ENCODE data around the gene KCNJ6.

The KCNJ6 gene

DNA sequence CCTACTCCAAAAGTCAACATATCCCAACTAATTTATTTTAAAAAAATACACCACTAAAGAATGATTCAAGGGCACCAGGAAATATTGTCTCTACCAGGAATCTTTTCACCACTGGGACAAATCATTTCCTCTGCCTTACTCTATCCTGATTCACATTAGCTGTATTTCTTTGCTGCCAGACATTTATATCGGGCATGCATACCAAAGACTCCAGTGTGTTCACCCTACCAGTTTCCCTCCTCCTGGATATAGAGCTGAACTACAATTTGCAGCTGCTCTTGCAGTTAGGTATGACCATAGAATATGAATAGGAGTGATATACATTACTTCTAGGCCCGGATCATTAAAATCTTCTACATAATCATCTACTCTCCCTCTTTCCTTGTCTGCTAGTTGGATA, 7.6 kb downstream of the KCNJ6 start:
- H3K9me3 ChIP-seq (ENCODE audit: control insufficient read depth in 1 of 2, low read length in 2 of 2): no peaks in the 10 kb centered on the region

DNA sequence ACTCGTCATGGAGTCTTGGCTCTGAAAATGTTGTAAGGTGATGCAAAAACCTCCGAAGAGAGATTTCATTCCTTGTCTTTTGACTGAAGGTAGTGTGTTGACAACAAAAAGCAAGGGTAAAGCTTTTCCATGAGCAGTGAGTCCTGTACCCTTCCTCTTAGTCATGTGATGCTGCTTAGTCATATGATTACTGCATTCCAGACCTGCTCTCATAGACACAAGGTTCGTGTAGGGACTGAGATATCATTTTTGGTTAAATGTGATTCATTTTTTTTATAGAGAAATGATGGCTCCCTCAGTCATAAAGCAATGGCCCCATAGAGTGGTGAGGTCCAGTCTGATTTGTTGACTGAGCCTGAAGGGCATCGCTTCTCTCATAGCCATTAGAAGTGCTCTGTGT, 9.2 kb downstream of the KCNJ6 start:
- no peaks in the 10 kb centered on the region for H3K4me1 ChIP-seq (ENCODE audit: control insufficient read depth in 1 of 2, insufficient read depth in 2 of 2, low read length in 2 of 2)
- H3K4me3 ChIP-seq (ENCODE audit: low read depth in 1 of 2, low read length in 2 of 2): no peak overlapping the region
- H3K36me3 ChIP-seq (ENCODE audit: control insufficient read depth in 1 of 2, insufficient read depth in 2 of 2, low read length in 2 of 2): no peaks in the 10 kb centered on the region
- H3K27ac ChIP-seq (ENCODE audit: low read depth, low read length): no peak overlapping the region
- no peaks in the 10 kb centered on the region for H3K27me3 ChIP-seq (ENCODE audit: control insufficient read depth in 1 of 2, insufficient read depth in 2 of 2, low read length in 2 of 2)
- no peaks in the 10 kb centered on the region for H3K9me3 ChIP-seq (ENCODE audit: control insufficient read depth in 1 of 2, low read length in 2 of 2)
- H3K9ac ChIP-seq (ENCODE audit: low read depth in 1 of 2, low read length in 2 of 2): no peak overlapping the region

More for the DNA sequence above, 7.6 kb downstream of the KCNJ6 start:
- Histone ChIP-seq H3K36me3 (ENCODE audit: control insufficient read depth in 1 of 2, insufficient read depth in 2 of 2, low read length in 2 of 2) (no peaks in the 10 kb centered on the region), H3K27ac (ENCODE audit: low read depth, low read length) (no peak overlapping the region), H3K27me3 (ENCODE audit: control insufficient read depth in 1 of 2, insufficient read depth in 2 of 2, low read length in 2 of 2) (no peaks in the 10 kb centered on the region), H3K4me1 (ENCODE audit: control insufficient read depth in 1 of 2, insufficient read depth in 2 of 2, low read length in 2 of 2) (no peaks in the 10 kb centered on the region), H3K4me3 (ENCODE audit: low read depth in 1 of 2, low read length in 2 of 2) (no peak overlapping the region), H3K9ac (ENCODE audit: low read depth in 1 of 2, low read length in 2 of 2) (no peak overlapping the region)

DNA sequence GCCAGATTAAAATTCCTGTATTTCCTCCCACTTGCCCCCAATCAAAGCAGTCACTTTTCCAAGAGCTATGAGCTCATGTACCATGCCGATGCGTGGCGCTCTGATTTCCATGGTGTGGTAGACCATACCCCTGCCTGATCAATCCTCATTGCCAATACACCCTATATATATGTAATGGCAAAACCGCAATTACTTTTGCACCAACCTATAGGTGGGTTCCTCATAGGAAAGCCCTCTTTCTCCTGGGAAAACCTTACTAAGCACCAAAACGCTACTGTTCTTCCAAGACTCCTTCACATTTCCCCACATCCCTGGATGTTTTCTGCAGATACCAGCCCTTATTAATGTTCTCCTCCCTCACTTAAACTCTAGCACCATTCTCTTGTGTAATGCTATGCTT, 11.0 kb downstream of the KCNJ6 start:
- H3K4me1 ChIP-seq (ENCODE audit: control insufficient read depth in 1 of 2, insufficient read depth in 2 of 2, low read length in 2 of 2): no peaks in the 10 kb centered on the region

DNA sequence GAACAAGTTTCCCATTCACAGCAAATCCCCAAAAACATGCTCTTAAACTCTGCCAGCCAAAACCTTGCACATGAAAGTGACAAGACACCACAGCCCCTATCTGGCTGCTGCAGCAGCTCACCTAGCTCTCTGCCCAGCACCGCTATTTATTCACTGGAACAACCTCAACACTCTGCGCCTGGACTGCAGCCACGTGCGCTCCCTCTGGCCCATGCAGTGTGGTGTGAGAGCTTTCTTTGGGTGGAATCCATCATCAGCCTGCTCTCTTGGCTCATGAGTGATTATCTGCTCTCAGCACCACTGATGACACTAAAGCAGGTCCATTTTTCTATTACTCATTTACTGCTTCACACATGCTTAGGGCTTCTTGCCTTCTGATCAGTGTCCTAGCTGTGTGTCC, 11.4 kb downstream of the KCNJ6 start:
- H3K9me3 ChIP-seq (ENCODE audit: control insufficient read depth in 1 of 2, low read length in 2 of 2): no peaks in the 10 kb centered on the region
- H3K27me3 ChIP-seq (ENCODE audit: control insufficient read depth in 1 of 2, insufficient read depth in 2 of 2, low read length in 2 of 2): no peaks in the 10 kb centered on the region
- H3K4me1 ChIP-seq (ENCODE audit: control insufficient read depth in 1 of 2, insufficient read depth in 2 of 2, low read length in 2 of 2): no peaks in the 10 kb centered on the region
- H3K36me3 ChIP-seq (ENCODE audit: control insufficient read depth in 1 of 2, insufficient read depth in 2 of 2, low read length in 2 of 2): no peaks in the 10 kb centered on the region
- H3K4me3 ChIP-seq (ENCODE audit: low read depth in 1 of 2, low read length in 2 of 2): no peak overlapping the region
- H3K27ac ChIP-seq (ENCODE audit: low read depth, low read length): no peak overlapping the region
- H3K9ac ChIP-seq (ENCODE audit: low read depth in 1 of 2, low read length in 2 of 2): no peak overlapping the region

More for the DNA sequence above, 11.0 kb downstream of the KCNJ6 start:
- Histone ChIP-seq H3K27ac (ENCODE audit: low read depth, low read length) (no peak overlapping the region), H3K4me3 (ENCODE audit: low read depth in 1 of 2, low read length in 2 of 2) (no peak overlapping the region), H3K9ac (ENCODE audit: low read depth in 1 of 2, low read length in 2 of 2) (no peak overlapping the region), H3K27me3 (ENCODE audit: control insufficient read depth in 1 of 2, insufficient read depth in 2 of 2, low read length in 2 of 2) (no peaks in the 10 kb centered on the region), H3K36me3 (ENCODE audit: control insufficient read depth in 1 of 2, insufficient read depth in 2 of 2, low read length in 2 of 2) (no peaks in the 10 kb centered on the region), H3K9me3 (ENCODE audit: control insufficient read depth in 1 of 2, low read length in 2 of 2) (no peaks in the 10 kb centered on the region)

DNA sequence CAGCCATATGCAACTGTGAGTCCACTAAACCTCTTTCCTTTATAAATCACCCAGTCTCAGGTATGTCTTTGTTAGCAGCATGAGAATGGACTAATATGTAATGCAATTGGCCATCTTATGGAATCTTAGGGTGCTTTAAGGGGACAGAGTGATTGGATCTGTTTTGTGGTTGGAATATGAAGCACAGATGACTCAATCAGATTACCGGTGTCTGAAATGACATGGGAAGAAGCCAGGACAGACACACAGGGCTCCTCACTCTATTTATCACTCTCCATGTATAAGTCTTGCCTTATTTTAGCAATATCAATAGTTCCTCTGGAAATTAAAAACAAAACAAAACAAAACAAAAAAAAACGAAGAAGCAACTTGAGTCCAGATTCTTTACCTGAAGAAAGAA, 12.9 kb downstream of the KCNJ6 start:
- no peaks in the 10 kb centered on the region for H3K4me1 ChIP-seq (ENCODE audit: control insufficient read depth in 1 of 2, insufficient read depth in 2 of 2, low read length in 2 of 2)
- no peaks in the 10 kb centered on the region for H3K27me3 ChIP-seq (ENCODE audit: control insufficient read depth in 1 of 2, insufficient read depth in 2 of 2, low read length in 2 of 2)
- H3K9me3 ChIP-seq (ENCODE audit: control insufficient read depth in 1 of 2, low read length in 2 of 2): no peaks in the 10 kb centered on the region
- no peaks in the 10 kb centered on the region for H3K36me3 ChIP-seq (ENCODE audit: control insufficient read depth in 1 of 2, insufficient read depth in 2 of 2, low read length in 2 of 2)
- H3K27ac ChIP-seq (ENCODE audit: low read depth, low read length): no peak overlapping the region
- H3K4me3 ChIP-seq (ENCODE audit: low read depth in 1 of 2, low read length in 2 of 2): no peak overlapping the region
- no peak overlapping the region for H3K9ac ChIP-seq (ENCODE audit: low read depth in 1 of 2, low read length in 2 of 2)

DNA sequence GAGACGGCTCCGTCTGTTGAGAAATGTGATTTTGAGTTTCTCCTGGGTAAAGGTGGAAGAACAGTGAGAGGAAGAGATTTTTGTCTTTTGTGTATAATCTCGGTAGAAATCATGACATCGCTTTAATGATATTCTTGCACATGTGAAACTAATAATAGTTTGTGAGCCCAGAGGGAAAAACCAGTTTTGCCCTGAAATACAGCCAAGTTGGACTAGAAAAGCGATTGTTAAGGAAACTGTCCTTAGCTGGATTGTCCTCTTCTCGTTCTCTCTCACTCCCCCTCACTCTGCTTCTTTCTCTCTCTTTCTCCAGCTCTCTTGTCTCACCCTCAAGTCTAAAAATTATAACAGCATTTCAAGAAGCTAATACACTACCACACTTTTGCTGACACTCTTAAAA, 17.1 kb downstream of the KCNJ6 start:
- Histone ChIP-seq H3K27me3 (ENCODE audit: control insufficient read depth in 1 of 2, insufficient read depth in 2 of 2, low read length in 2 of 2) (no peaks in the 10 kb centered on the region), H3K4me1 (ENCODE audit: control insufficient read depth in 1 of 2, insufficient read depth in 2 of 2, low read length in 2 of 2) (no peaks in the 10 kb centered on the region), H3K27ac (ENCODE audit: low read depth, low read length) (no peak overlapping the region), H3K9ac (ENCODE audit: low read depth in 1 of 2, low read length in 2 of 2) (no peak overlapping the region), H3K9me3 (ENCODE audit: control insufficient read depth in 1 of 2, low read length in 2 of 2) (no peaks in the 10 kb centered on the region), H3K36me3 (ENCODE audit: control insufficient read depth in 1 of 2, insufficient read depth in 2 of 2, low read length in 2 of 2) (no peaks in the 10 kb centered on the region), H3K4me3 (ENCODE audit: low read depth in 1 of 2, low read length in 2 of 2) (no peak overlapping the region)

DNA sequence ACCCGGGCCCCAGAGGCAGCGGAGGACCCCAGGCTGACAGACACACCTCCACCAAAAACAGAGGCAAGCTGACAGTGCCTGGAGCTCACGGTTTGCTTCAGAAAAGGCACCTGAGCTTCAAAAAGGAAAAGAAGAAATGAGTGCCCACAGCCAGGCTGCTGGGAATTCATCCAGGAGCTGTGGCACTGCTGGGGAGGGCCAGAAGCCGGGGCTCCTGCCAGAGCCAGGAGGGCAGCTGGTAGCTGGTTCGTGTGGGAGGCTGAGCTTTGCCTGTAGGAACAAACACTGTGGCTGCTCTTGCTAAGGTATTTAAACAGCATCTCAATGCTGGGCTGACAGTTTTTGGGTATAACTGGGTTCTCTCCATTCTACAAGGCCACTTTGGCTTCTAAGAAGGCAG, 19.5 kb downstream of the KCNJ6 start:
- no peak overlapping the region for H3K27ac ChIP-seq (ENCODE audit: low read depth, low read length)
- H3K9me3 ChIP-seq (ENCODE audit: control insufficient read depth in 1 of 2, low read length in 2 of 2): no peaks in the 10 kb centered on the region
- H3K27me3 ChIP-seq (ENCODE audit: control insufficient read depth in 1 of 2, insufficient read depth in 2 of 2, low read length in 2 of 2): no peaks in the 10 kb centered on the region
- no peak overlapping the region for H3K4me3 ChIP-seq (ENCODE audit: low read depth in 1 of 2, low read length in 2 of 2)
- H3K9ac ChIP-seq (ENCODE audit: low read depth in 1 of 2, low read length in 2 of 2): no peak overlapping the region
- no peaks in the 10 kb centered on the region for H3K36me3 ChIP-seq (ENCODE audit: control insufficient read depth in 1 of 2, insufficient read depth in 2 of 2, low read length in 2 of 2)
- no peaks in the 10 kb centered on the region for H3K4me1 ChIP-seq (ENCODE audit: control insufficient read depth in 1 of 2, insufficient read depth in 2 of 2, low read length in 2 of 2)

DNA sequence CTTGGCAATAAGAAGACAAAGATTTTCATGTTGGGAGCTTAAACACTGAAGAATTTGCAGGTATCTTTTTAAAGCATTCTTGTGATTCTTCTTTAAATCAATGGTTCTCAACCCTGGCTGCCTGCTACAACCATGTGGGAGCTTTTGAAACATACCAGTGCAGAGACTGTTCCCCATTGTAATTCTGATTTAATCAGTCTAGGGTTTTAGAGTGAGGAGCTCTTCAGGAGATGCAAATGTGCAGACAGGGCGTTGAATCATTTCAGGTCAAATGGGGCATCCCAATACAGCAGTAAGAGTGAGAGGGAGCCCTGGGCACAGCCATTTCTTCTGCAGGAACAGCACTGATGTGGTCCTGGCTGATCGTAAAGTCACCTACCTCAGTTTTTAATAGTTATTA, 24.3 kb downstream of the KCNJ6 start:
- H3K9ac ChIP-seq (ENCODE audit: low read depth in 1 of 2, low read length in 2 of 2): no peak overlapping the region
- no peaks in the 10 kb centered on the region for H3K27me3 ChIP-seq (ENCODE audit: control insufficient read depth in 1 of 2, insufficient read depth in 2 of 2, low read length in 2 of 2)
- H3K4me1 ChIP-seq (ENCODE audit: control insufficient read depth in 1 of 2, insufficient read depth in 2 of 2, low read length in 2 of 2): no peaks in the 10 kb centered on the region
- no peak overlapping the region for H3K27ac ChIP-seq (ENCODE audit: low read depth, low read length)
- no peaks in the 10 kb centered on the region for H3K9me3 ChIP-seq (ENCODE audit: control insufficient read depth in 1 of 2, low read length in 2 of 2)
- no peak overlapping the region for H3K4me3 ChIP-seq (ENCODE audit: low read depth in 1 of 2, low read length in 2 of 2)
- no peaks in the 10 kb centered on the region for H3K36me3 ChIP-seq (ENCODE audit: control insufficient read depth in 1 of 2, insufficient read depth in 2 of 2, low read length in 2 of 2)

DNA sequence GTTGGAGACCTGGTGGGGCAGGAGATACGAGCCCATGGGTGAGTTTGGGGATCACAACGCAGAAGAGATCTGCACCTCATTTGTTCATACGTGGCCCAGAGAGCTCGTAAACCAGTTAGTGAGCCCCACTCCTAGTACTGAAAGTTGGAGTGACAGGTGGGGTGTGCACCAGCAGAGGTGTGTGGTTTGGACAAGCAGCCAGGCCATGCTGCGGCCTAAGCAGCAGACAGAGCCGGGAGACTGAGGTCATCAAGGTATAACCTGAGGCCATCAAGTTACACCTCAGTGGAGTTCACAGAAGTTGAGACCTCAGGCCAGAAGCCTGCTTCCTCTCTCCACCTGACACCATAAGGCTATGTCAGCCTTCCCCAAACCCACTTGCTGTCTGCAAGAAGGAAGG, 27.6 kb downstream of the KCNJ6 start:
- no peak overlapping the region for H3K9ac ChIP-seq (ENCODE audit: low read depth in 1 of 2, low read length in 2 of 2)
- H3K9me3 ChIP-seq (ENCODE audit: control insufficient read depth in 1 of 2, low read length in 2 of 2): no peaks in the 10 kb centered on the region
- H3K27me3 ChIP-seq (ENCODE audit: control insufficient read depth in 1 of 2, insufficient read depth in 2 of 2, low read length in 2 of 2): no peaks in the 10 kb centered on the region
- H3K36me3 ChIP-seq (ENCODE audit: control insufficient read depth in 1 of 2, insufficient read depth in 2 of 2, low read length in 2 of 2): no peaks in the 10 kb centered on the region
- no peak overlapping the region for H3K4me3 ChIP-seq (ENCODE audit: low read depth in 1 of 2, low read length in 2 of 2)
- no peak overlapping the region for H3K27ac ChIP-seq (ENCODE audit: low read depth, low read length)
- no peaks in the 10 kb centered on the region for H3K4me1 ChIP-seq (ENCODE audit: control insufficient read depth in 1 of 2, insufficient read depth in 2 of 2, low read length in 2 of 2)

DNA sequence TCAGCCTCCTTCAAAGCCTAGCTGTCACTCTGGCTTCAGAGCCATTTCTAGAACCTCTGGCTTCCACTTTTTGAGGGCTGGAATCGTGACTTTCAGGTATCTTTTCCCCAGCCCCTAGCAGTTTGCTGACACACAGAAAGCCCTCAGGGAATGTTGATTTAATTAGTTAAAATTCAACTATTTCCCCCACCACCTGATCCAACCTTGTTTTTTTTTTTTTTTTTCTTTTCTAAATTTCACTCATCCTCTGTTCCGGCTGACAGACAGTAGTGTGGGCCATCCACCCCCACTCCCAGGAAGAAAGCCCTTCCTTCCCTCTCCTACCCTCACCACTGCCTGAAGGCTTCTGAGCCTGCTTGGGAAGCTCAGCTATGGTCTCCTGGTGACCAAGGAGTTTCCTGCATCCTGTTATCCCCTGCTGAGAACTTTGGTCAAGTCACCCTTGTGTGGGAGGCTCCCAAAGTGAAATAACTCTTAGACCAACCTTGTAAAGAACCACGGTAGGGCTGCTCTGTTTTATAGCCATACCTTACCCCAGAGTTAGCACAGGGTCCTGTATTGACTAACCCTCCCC, 29.4 kb downstream of the KCNJ6 start:
- Histone ChIP-seq H3K36me3 (ENCODE audit: control insufficient read depth in 1 of 2, insufficient read depth in 2 of 2, low read length in 2 of 2) (no peaks in the 10 kb centered on the region), H3K4me3 (ENCODE audit: low read depth in 1 of 2, low read length in 2 of 2) (no peak overlapping the region), H3K27me3 (ENCODE audit: control insufficient read depth in 1 of 2, insufficient read depth in 2 of 2, low read length in 2 of 2) (no peaks in the 10 kb centered on the region), H3K27ac (ENCODE audit: low read depth, low read length) (no peak overlapping the region), H3K9ac (ENCODE audit: low read depth in 1 of 2, low read length in 2 of 2) (no peak overlapping the region), H3K9me3 (ENCODE audit: control insufficient read depth in 1 of 2, low read length in 2 of 2) (no peaks in the 10 kb centered on the region), H3K4me1 (ENCODE audit: control insufficient read depth in 1 of 2, insufficient read depth in 2 of 2, low read length in 2 of 2) (no peaks in the 10 kb centered on the region)

DNA sequence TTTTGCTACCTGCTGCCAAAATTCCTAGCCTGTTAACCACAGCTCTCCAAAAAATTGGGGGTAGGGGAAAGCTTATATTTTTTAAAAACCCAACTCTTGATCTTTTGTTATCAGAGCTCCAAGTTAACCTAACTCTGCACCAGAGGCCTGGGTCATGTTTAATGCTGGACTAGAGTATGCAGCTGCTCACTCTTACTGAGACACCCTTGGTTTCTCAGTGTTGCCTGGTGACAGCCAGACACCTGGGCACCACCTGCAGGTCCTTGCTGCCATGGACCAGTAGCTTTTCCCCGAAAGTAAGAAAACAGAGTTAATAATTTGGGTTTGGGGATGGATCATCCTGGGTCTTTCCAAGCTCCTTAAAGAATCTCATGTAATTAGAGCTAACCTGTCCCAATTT, 30.1 kb downstream of the KCNJ6 start:
- Histone ChIP-seq H3K9me3 (ENCODE audit: control insufficient read depth in 1 of 2, low read length in 2 of 2) (no peaks in the 10 kb centered on the region), H3K4me1 (ENCODE audit: control insufficient read depth in 1 of 2, insufficient read depth in 2 of 2, low read length in 2 of 2) (no peaks in the 10 kb centered on the region), H3K36me3 (ENCODE audit: control insufficient read depth in 1 of 2, insufficient read depth in 2 of 2, low read length in 2 of 2) (no peaks in the 10 kb centered on the region), H3K27me3 (ENCODE audit: control insufficient read depth in 1 of 2, insufficient read depth in 2 of 2, low read length in 2 of 2) (no peaks in the 10 kb centered on the region), H3K4me3 (ENCODE audit: low read depth in 1 of 2, low read length in 2 of 2) (no peak overlapping the region), H3K9ac (ENCODE audit: low read depth in 1 of 2, low read length in 2 of 2) (no peak overlapping the region), H3K27ac (ENCODE audit: low read depth, low read length) (no peak overlapping the region)
